Astrocyte (in vitro differentiated cells and primary cell): Measurements from ENCODE around the gene RPE65. TPM values are rescaled to one million over a fixed set of nuclear protein-coding genes. Genes with fewer than 3 reads are reported as not detected.
A peak's percentile ranks its signal among the peaks of the same experiment; 100 is the strongest.
"Not testable (repeated sequence)": the region's sequence is repeated elsewhere in the genome, so short reads cannot be mapped to it uniquely, and the experiment has no call there.

Experiments
- DNase-seq: peaks from one replicate; pipeline ENCODE4 v3.0.0-alpha.2; 2010; ENCODE audit warnings: low read depth
- FAIRE-seq: peaks from 2 replicates; lab custom pipeline; 2011; peaks lifted over from hg19 to GRCh38; lab: Jason Lieb, UNC
- H2AFZ ChIP-seq: 2 replicates; pipeline ENCODE4 v1.6.0; 2012; ENCODE audit warnings: low read depth, low read length, inconsistent platforms
- H3K27ac ChIP-seq: 2 replicates; pipeline ENCODE4 v1.5.1; 2011; ENCODE audit warnings: low read depth, low read length, inconsistent platforms
- H3K27me3 ChIP-seq: 2 replicates; pipeline ENCODE4 v1.6.0; 2011; ENCODE audit warnings: low read length, inconsistent platforms; ENCODE audit not compliant: insufficient read depth
- H3K36me3 ChIP-seq: 2 replicates; pipeline ENCODE4 v1.5.1; 2011; ENCODE audit warnings: low read length, inconsistent platforms; ENCODE audit not compliant: insufficient read depth
- H3K4me1 ChIP-seq: 2 replicates; pipeline ENCODE4 v1.5.1; 2011; ENCODE audit warnings: low read length, inconsistent platforms; ENCODE audit not compliant: insufficient read depth
- H3K4me2 ChIP-seq: 2 replicates; pipeline ENCODE4 v1.6.0; 2012; ENCODE audit warnings: low read length, inconsistent platforms
- H3K4me3 ChIP-seq: 2 replicates; pipeline ENCODE4 v1.5.1; 2011; ENCODE audit warnings: low read depth, mild to moderate bottlenecking, low read length, inconsistent platforms; ENCODE audit not compliant: insufficient read depth
- H3K79me2 ChIP-seq: 2 replicates; pipeline ENCODE4 v1.6.0; 2012; ENCODE audit warnings: mild to moderate bottlenecking, low read length, inconsistent platforms; ENCODE audit not compliant: insufficient read depth
- H3K9ac ChIP-seq: 2 replicates; pipeline ENCODE4 v1.6.0; 2012; ENCODE audit warnings: mild to moderate bottlenecking, low read length, inconsistent platforms
- H3K9me3 ChIP-seq: 2 replicates; pipeline ENCODE4 v1.5.1; 2012; ENCODE audit warnings: low read depth, mild to moderate bottlenecking, low read length, inconsistent platforms; ENCODE audit not compliant: insufficient read depth
- H4K20me1 ChIP-seq: 2 replicates; pipeline ENCODE4 v1.6.0; 2012; ENCODE audit warnings: low read length, inconsistent platforms; ENCODE audit not compliant: insufficient read depth
- H3K27ac Mint-ChIP-seq: one replicate; pipeline ENCODE4 v1.8.0; 2021; ENCODE audit warnings: mild to moderate bottlenecking, mixed read lengths; ENCODE audit not compliant: unreplicated experiment
- H3K27me3 Mint-ChIP-seq: one replicate; pipeline ENCODE4 v1.8.0; 2021; ENCODE audit warnings: low read depth, mixed read lengths; ENCODE audit not compliant: unreplicated experiment
- H3K36me3 Mint-ChIP-seq: one replicate; pipeline ENCODE4 v1.8.0; 2021; ENCODE audit warnings: low read depth, mixed read lengths; ENCODE audit not compliant: unreplicated experiment
- H3K4me1 Mint-ChIP-seq: one replicate; pipeline ENCODE4 v1.8.0; 2021; ENCODE audit warnings: low read depth, mixed read lengths; ENCODE audit not compliant: unreplicated experiment
- H3K4me3 Mint-ChIP-seq: one replicate; pipeline ENCODE4 v1.8.0; 2021; ENCODE audit warnings: mild to moderate bottlenecking, moderate library complexity, mixed read lengths; ENCODE audit not compliant: unreplicated experiment
- H3K9me3 Mint-ChIP-seq: one replicate; pipeline ENCODE4 v1.8.0; 2021; ENCODE audit warnings: mild to moderate bottlenecking, mixed read lengths; ENCODE audit not compliant: unreplicated experiment
- CTCF ChIP-seq: IDR thresholded peaks from 2 replicates; pipeline ENCODE4 v1.5.1; 2011; ENCODE audit warnings: low read depth, mild to moderate bottlenecking, inconsistent platforms, low read length, moderate library complexity; ENCODE audit not compliant: insufficient read depth
- EZH2 ChIP-seq: IDR thresholded peaks from 2 replicates; pipeline ENCODE4 v1.6.1; 2012; ENCODE audit warnings: mild to moderate bottlenecking, low read length, inconsistent platforms; ENCODE audit not compliant: insufficient read depth
- total RNA-seq: library from RNA; stranded (reverse); gene quantifications from 2 replicates; pipeline ENCODE4 v1.2.1, GENCODE V29; 2021

The RPE65 gene
- total RNA-seq, 1 donor from 2014 or later: 0.27 TPM

- Mint-ChIP-seq H3K27ac (peak overlapping the region; percentile 51), H3K27me3 (no peaks in the 10 kb centered on the region), H3K36me3 (no peaks in the 10 kb centered on the region), H3K4me1 (peaks cover 2% of the 10 kb centered on the region), H3K4me3 (peak overlapping the region; percentile 92), H3K9me3 (no peaks in the 10 kb centered on the region)
- H3K4me1 ChIP-seq: peaks cover 6% of the 10 kb centered on the region
- peak overlapping the region; percentile 91 for H3K9ac ChIP-seq
- H3K27ac ChIP-seq: peak overlapping the region; percentile 88
- no peak for TF ChIP-seq EZH2
- TF ChIP-seq CTCF: no peak
- no peaks in the 10 kb centered on the region for H3K36me3 ChIP-seq
- no peaks in the 10 kb centered on the region for H3K9me3 ChIP-seq
- peak overlapping the region; percentile 98 for H2AFZ ChIP-seq
- no peaks in the 10 kb centered on the region for H4K20me1 ChIP-seq
- FAIRE-seq: no peak
- peak overlapping the region; percentile 95 for H3K4me3 ChIP-seq
- peak overlapping the region; percentile 95 for H3K4me2 ChIP-seq
- H3K27me3 ChIP-seq: no peaks in the 10 kb centered on the region
- no peak for DNase-seq
- peaks cover 40% of the 10 kb centered on the region for H3K79me2 ChIP-seq
Measured at GRCh38 chr1:68495968-68496679, 46.4 kb upstream of the RPE65 start.

GRCh38 chr1:68495532-68495931, 45.8 kb upstream of the RPE65 start:
- H3K4me3 Mint-ChIP-seq: peak overlapping the region; percentile 92
- H3K79me2 ChIP-seq: peaks cover 45% of the 10 kb centered on the region
- peak overlapping the region; percentile 98 for H2AFZ ChIP-seq
- H3K9ac ChIP-seq: peak overlapping the region; percentile 91
- H4K20me1 ChIP-seq: no peaks in the 10 kb centered on the region
- no peaks in the 10 kb centered on the region for H3K27me3 Mint-ChIP-seq
- H3K4me3 ChIP-seq: peak overlapping the region; percentile 95
- no peaks in the 10 kb centered on the region for H3K9me3 ChIP-seq
- H3K27me3 ChIP-seq: no peaks in the 10 kb centered on the region
- TF ChIP-seq CTCF (no peak), EZH2 (no peak)
- no peaks in the 10 kb centered on the region for H3K9me3 Mint-ChIP-seq
- peaks cover 2% of the 10 kb centered on the region for H3K4me1 Mint-ChIP-seq
- no peak overlapping the region for H3K27ac Mint-ChIP-seq
- no peak overlapping the region for H3K27ac ChIP-seq
- peaks cover 6% of the 10 kb centered on the region for H3K4me1 ChIP-seq
- DNase-seq (no peak), FAIRE-seq (no peak)
- H3K4me2 ChIP-seq: peak overlapping the region; percentile 95
- no peaks in the 10 kb centered on the region for H3K36me3 ChIP-seq
- H3K36me3 Mint-ChIP-seq: no peaks in the 10 kb centered on the region

GRCh38 chr1:68493193-68493592, 43.4 kb upstream of the RPE65 start:
- peaks cover 50% of the 10 kb centered on the region for H3K79me2 ChIP-seq
- H3K27ac ChIP-seq: no peak overlapping the region
- H3K36me3 Mint-ChIP-seq: no peaks in the 10 kb centered on the region
- H3K27me3 ChIP-seq: no peaks in the 10 kb centered on the region
- no peaks in the 10 kb centered on the region for H3K27me3 Mint-ChIP-seq
- H3K9me3 ChIP-seq: no peaks in the 10 kb centered on the region
- H3K4me3 Mint-ChIP-seq: no peak overlapping the region
- peaks cover 2% of the 10 kb centered on the region for H3K4me1 Mint-ChIP-seq
- TF ChIP-seq EZH2 (no peak), CTCF (no peak)
- DNase-seq (no peak), FAIRE-seq (no peak)
- no peak overlapping the region for H3K27ac Mint-ChIP-seq
- no peak overlapping the region for H2AFZ ChIP-seq
- peaks cover 6% of the 10 kb centered on the region for H3K4me1 ChIP-seq
- no peaks in the 10 kb centered on the region for H3K9me3 Mint-ChIP-seq
- H3K9ac ChIP-seq: no peak overlapping the region
- no peak overlapping the region for H3K4me2 ChIP-seq
- no peak overlapping the region for H3K4me3 ChIP-seq
- H4K20me1 ChIP-seq: no peaks in the 10 kb centered on the region
- H3K36me3 ChIP-seq: no peaks in the 10 kb centered on the region

GRCh38 chr1:68492255-68492654, 42.5 kb upstream of the RPE65 start:
- H3K27ac Mint-ChIP-seq, FAIRE-seq, H2AFZ ChIP-seq: not testable (repeated sequence)

More at GRCh38 chr1:68492255-68492654, 42.5 kb upstream of the RPE65 start:
- H3K4me1 Mint-ChIP-seq, H3K9me3 Mint-ChIP-seq, H3K4me2 ChIP-seq, H3K4me1 ChIP-seq, H3K27me3 Mint-ChIP-seq, H3K9ac ChIP-seq, H4K20me1 ChIP-seq, H3K4me3 Mint-ChIP-seq, H3K4me3 ChIP-seq, H3K9me3 ChIP-seq, H3K27me3 ChIP-seq, H3K36me3 ChIP-seq, H3K36me3 Mint-ChIP-seq, H3K27ac ChIP-seq, DNase-seq: not testable (repeated sequence)
- peaks cover 50% of the 10 kb centered on the region for H3K79me2 ChIP-seq
